Measurements from ENCODE around the gene CERK.

Gene CERK

GRCh38 chr22:46776876-46777608, 39.0 kb upstream of the CERK start:
- no peak for DNase-seq (ENCODE audit: low spot score)
- TF ChIP-seq, protein P1, sequence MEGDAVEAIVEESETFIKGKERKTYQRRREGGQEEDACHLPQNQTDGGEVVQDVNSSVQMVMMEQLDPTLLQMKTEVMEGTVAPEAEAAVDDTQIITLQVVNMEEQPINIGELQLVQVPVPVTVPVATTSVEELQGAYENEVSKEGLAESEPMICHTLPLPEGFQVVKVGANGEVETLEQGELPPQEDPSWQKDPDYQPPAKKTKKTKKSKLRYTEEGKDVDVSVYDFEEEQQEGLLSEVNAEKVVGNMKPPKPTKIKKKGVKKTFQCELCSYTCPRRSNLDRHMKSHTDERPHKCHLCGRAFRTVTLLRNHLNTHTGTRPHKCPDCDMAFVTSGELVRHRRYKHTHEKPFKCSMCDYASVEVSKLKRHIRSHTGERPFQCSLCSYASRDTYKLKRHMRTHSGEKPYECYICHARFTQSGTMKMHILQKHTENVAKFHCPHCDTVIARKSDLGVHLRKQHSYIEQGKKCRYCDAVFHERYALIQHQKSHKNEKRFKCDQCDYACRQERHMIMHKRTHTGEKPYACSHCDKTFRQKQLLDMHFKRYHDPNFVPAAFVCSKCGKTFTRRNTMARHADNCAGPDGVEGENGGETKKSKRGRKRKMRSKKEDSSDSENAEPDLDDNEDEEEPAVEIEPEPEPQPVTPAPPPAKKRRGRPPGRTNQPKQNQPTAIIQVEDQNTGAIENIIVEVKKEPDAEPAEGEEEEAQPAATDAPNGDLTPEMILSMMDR (IDR thresholded peaks at IDR 0.05; ENCODE audit: extremely low read depth, missing control alignments), result no peak

DNA sequence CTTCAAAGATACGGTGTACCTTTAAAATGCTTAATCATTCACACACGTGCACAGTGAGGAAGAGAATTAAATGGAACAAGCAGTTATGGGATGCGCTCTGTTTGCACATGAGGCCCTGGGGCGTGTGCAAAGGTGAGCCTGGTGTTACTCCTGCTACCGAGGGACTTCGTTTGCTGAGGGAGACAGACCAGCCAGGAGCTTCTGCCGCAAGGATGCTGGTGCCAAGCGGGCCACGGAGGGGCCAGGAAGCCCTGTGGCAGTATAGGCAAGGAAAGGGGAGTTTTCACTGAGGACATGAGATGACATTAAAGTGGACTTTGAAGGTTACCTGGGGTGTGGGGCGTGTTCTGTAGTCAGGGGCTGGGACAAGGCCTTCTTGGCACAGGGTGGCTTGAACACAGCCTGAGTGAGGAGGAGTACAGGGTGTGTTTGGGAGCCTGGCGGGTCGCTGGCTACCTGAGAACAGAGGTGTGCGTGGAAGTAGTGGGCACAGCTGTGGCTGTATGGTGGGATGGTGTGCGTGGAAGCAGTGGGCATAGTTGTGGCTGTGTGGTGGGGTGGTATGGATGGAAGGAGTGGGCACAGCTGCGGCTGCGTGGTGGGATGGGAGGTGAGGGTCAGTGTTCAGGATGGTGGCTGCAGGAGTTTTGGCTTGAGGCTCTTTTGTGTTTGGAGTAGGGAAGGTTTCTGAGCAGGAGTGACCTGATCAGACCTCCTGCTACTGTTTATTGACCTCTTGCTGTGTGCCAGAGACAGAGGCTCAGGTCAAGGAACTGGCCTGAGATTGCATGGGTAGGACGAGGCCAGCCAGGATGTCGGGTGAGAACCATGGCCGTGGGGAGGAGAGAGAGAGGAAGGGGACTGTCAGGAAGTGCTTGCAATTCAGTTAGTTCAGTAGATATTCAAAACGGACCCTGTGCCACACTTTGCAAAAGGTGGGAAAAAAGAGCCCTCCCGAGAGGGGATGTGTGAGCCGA, 38.1 kb upstream of the CERK start:
- no peak for DNase-seq (ENCODE audit: low spot score)

GRCh38 chr22:46774980-46775849, 37.2 kb upstream of the CERK start:
- TF ChIP-seq, protein P1 (IDR thresholded peaks at IDR 0.05; ENCODE audit: extremely low read depth, missing control alignments), result no peak
- DNase-seq (ENCODE audit: low spot score), result no peak

More for the DNA sequence above, 38.1 kb upstream of the CERK start:
- TF ChIP-seq, protein P1 (IDR thresholded peaks at IDR 0.05; ENCODE audit: extremely low read depth, missing control alignments), result no peak

DNA sequence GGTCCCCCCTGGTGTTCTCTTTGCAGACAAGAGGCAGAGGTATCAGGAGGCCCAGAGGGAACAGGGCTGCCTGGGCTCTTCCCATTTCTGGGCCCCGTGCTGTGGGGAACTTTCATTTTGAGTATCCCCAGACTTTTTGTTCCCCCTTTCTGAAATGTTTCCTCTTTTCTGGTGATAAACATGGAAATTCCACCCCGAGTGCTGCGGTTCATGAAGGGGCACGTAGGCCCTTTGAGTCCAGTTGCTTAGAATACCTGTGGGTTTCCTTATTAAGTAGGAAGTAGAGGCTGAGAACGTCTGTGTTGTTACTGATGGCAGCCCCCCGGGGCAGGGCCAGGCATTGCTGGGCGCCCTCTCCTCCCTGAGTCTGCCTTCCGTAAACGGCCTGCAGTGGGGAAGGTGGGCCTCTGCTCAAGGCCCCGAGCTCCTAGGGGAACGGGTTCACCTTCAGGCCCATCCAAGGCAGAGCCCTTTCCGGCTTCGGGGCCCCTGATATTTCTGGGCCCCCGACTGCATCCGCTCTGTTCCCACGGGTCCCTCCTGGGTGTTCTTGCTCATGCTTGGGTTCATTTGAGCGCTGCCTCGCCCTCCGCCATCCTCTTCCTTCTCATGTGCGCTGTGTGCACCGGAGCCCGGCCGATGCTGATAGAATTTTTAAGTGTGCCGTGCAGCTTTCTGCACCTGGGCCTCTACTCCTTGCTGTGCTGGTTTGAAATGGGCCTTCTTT, 36.4 kb upstream of the CERK start:
- no peak for DNase-seq (ENCODE audit: low spot score)
- TF ChIP-seq, protein P1 (IDR thresholded peaks at IDR 0.05; ENCODE audit: extremely low read depth, missing control alignments), result no peak

GRCh38 chr22:46773076-46773475, 35.0 kb upstream of the CERK start:
- TF ChIP-seq, protein P1 (IDR thresholded peaks at IDR 0.05; ENCODE audit: extremely low read depth, missing control alignments), result no peak
- DNase-seq (ENCODE audit: low spot score), result no peak

DNA sequence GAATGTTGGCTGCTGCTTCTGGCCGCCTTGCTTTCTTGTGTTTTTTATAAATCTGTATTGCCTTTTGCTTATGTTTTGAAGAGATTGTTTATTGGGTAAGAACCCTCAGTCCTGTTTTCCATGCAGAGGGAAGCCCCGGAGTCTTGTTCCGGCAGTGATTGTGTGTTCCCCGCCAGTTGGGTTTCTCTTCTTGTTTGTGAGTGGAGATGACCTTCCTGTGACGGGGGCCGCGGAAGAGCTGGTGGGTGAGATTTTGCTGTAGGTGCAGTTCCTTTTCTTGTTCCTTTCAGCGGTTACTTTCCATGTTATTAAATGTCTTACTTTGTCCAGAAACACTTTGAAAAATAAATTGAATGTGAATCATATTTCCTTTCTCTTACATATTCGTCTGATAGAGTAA, 32.7 kb upstream of the CERK start:
- TF ChIP-seq, protein P1 (IDR thresholded peaks at IDR 0.05; ENCODE audit: extremely low read depth, missing control alignments), result no peak
- DNase-seq (ENCODE audit: low spot score), result peak; percentile 49

Measured in GM20000 (cell line).